GM19035 (cell line): ENCODE measurements around the gene PRKAG2.

ENCODE experiments used
- ATAC-seq: cut with Tn5 transposase; IDR thresholded peaks from one replicate; pipeline ENCODE4 v1.9.1; 2021; ENCODE audit not compliant: unreplicated experiment

PRKAG2 gene

GRCh38 chr7:151699928-151700319, 177.0 kb downstream of the PRKAG2 start:
- ATAC-seq, result no peak

GRCh38 chr7:151699147-151699927, 177.6 kb downstream of the PRKAG2 start:
- no peak for ATAC-seq

GRCh38 chr7:151697942-151698341, 179.0 kb downstream of the PRKAG2 start:
- no peak for ATAC-seq

GRCh38 chr7:151697515-151697895, 179.4 kb downstream of the PRKAG2 start:
- ATAC-seq, result no peak

- no peak for ATAC-seq
These were observed 180.0 kb downstream of the PRKAG2 start for GRCh38 chr7:151696721-151697514.

- no peak for ATAC-seq
These were observed 180.9 kb downstream of the PRKAG2 start for GRCh38 chr7:151695951-151696541.

GRCh38 chr7:151694828-151695580, 181.9 kb downstream of the PRKAG2 start:
- ATAC-seq, result no peak

- no peak for ATAC-seq
These were observed 182.5 kb downstream of the PRKAG2 start for GRCh38 chr7:151694441-151694827.

GRCh38 chr7:151693140-151693539, 183.8 kb downstream of the PRKAG2 start:
- ATAC-seq, result no peak

- ATAC-seq, result no peak
These were observed 184.2 kb downstream of the PRKAG2 start for GRCh38 chr7:151692721-151693120.

GRCh38 chr7:151691449-151691848, 185.5 kb downstream of the PRKAG2 start:
- ATAC-seq, result no peak

GRCh38 chr7:151690606-151691005, 186.3 kb downstream of the PRKAG2 start:
- no peak for ATAC-seq

GRCh38 chr7:151689196-151689971, 187.5 kb downstream of the PRKAG2 start:
- ATAC-seq, result no peak

GRCh38 chr7:151688236-151688780, 188.6 kb downstream of the PRKAG2 start:
- no peak for ATAC-seq

GRCh38 chr7:151687523-151688235, 189.2 kb downstream of the PRKAG2 start:
- ATAC-seq, result no peak

GRCh38 chr7:151686826-151687225, 190.1 kb downstream of the PRKAG2 start:
- ATAC-seq, result no peak

GRCh38 chr7:151686016-151686766, 190.7 kb downstream of the PRKAG2 start:
- ATAC-seq, result no peak

- ATAC-seq, result no peak
These were observed 192.3 kb downstream of the PRKAG2 start for GRCh38 chr7:151684408-151685175.
